Measurements from ENCODE around the gene ST6GALNAC3.

- TF ChIP-seq CTCF (optimal IDR thresholded peaks at IDR 0.05 in 1 of 3, IDR thresholded peaks at IDR 0.05 in 1 of 3, conservative IDR thresholded peaks at IDR 0.05 in 1 of 3; ENCODE audit: extremely low read depth in 1 of 3, insufficient read depth in 2 of 3, low read length in 3 of 3) (no peak), EZH2 (IDR thresholded peaks at IDR 0.05; ENCODE audit: low read length) (no peak)
These were observed 26.3 kb upstream of the ST6GALNAC3 start for GRCh38 chr1:76048219-76048618.

Data from keratinocyte (primary cell).